Neutrophil (primary cell): ENCODE measurements around the gene TCF4.

Experiments
- H3K27ac ChIP-seq: fragments of 200-600 bp; sonication (generic); 2 replicates; pipeline ENCODE4 v1.5.1; 2016; ENCODE audit warnings: mild to moderate bottlenecking, moderate library complexity
- H3K27me3 ChIP-seq: fragments of 200-600 bp; sonication (generic); 2 replicates; pipeline ENCODE4 v1.6.0; 2016; ENCODE audit warnings: mild to moderate bottlenecking
- H3K36me3 ChIP-seq: fragments of 200-600 bp; sonication (generic); 2 replicates; pipeline ENCODE4 v1.5.1; 2017
- H3K4me1 ChIP-seq, 2 experiments: fragments of 200-600 bp in 1 of 2; sonication (generic) in 1 of 2; 1 replicate in 1 of 2; 2 replicates in 1 of 2; pipeline versions ENCODE4 v1.5.1 to v1.6.1; 2013 to 2016; ENCODE audit warnings: low read depth in 1 of 2, low read length in 1 of 2, mild to moderate bottlenecking in 1 of 2, moderate library complexity in 1 of 2; ENCODE audit not compliant: control insufficient read depth in 1 of 2, insufficient read depth in 1 of 2
- H3K4me3 ChIP-seq, 2 experiments: fragments of 200-600 bp in 1 of 2; sonication (generic) in 1 of 2; 1 replicate in 1 of 2; 2 replicates in 1 of 2; pipeline ENCODE4 v1.5.1; 2013 to 2016; ENCODE audit warnings: low read depth in 1 of 2, low read length in 1 of 2, mild to moderate bottlenecking in 1 of 2, moderate library complexity in 1 of 2
- H3K9me3 ChIP-seq: fragments of 200-600 bp; sonication (generic); 2 replicates; pipeline ENCODE4 v1.5.1; 2016
- TF ChIP-seq, protein P1 (sequence below): fragments of 200-600 bp; sonication (generic); IDR thresholded peaks from 2 replicates; pipeline ENCODE4 v1.5.1; 2016; ENCODE audit warnings: antibody characterized with exemption

Gene TCF4

DNA sequence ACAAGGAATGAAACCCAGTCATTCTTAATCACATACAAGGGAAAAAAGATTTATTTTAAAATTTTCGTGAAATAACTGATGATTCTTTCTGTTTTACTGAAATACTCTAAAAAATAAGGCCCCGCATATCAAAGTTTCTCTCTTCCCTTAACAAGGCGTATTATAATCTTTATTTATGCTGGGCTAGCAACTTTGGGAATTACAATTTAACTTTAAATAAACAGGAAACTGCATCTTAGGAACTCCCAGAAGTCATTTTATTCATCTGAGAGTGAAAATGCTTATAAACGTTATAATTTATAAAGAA is 166.7 kb downstream of the TCF4 start:
- no peak overlapping the region for H3K4me3 ChIP-seq
- H3K27me3 ChIP-seq, result no peaks in the 10 kb centered on the region
- peaks cover 5 to 6% of the 10 kb centered on the region in 2 experiments for H3K4me1 ChIP-seq
- no peaks in the 10 kb centered on the region for H3K9me3 ChIP-seq
- TF ChIP-seq, protein P1, sequence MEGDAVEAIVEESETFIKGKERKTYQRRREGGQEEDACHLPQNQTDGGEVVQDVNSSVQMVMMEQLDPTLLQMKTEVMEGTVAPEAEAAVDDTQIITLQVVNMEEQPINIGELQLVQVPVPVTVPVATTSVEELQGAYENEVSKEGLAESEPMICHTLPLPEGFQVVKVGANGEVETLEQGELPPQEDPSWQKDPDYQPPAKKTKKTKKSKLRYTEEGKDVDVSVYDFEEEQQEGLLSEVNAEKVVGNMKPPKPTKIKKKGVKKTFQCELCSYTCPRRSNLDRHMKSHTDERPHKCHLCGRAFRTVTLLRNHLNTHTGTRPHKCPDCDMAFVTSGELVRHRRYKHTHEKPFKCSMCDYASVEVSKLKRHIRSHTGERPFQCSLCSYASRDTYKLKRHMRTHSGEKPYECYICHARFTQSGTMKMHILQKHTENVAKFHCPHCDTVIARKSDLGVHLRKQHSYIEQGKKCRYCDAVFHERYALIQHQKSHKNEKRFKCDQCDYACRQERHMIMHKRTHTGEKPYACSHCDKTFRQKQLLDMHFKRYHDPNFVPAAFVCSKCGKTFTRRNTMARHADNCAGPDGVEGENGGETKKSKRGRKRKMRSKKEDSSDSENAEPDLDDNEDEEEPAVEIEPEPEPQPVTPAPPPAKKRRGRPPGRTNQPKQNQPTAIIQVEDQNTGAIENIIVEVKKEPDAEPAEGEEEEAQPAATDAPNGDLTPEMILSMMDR, result no peak
- no peak overlapping the region for H3K27ac ChIP-seq
- no peaks in the 10 kb centered on the region for H3K36me3 ChIP-seq

DNA sequence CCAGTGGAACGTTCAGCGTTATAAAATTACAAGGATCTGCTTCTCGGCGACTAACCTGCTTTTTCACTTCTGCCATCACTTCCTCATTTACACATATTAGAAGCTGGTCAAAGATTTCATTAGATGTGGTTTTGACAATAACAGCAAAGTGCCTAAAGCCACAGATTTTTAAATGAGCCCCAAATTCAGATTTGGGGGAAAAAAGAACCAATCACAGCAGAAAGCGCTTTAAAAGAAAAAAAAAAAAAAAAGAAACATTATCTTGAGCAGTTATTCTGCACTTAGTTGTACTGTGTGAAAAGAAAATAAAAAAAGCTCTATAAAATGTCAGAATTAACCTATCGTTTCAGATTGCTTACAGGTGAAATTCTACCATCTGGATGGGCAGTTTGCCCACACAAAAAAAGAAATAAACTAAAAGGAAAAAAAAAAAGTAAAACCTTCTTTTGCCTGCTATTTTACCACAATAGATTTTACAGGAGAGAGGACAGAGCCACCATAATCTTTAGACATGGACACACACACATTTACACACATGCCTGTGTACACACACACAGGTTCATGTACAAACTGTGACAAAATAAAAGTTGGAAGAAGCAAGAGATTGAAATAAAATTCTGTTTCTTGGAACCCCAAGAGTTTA is 167.2 kb downstream of the TCF4 start:
- H3K9me3 ChIP-seq, result no peaks in the 10 kb centered on the region
- no peaks in the 10 kb centered on the region for H3K27me3 ChIP-seq
- no peak overlapping the region for H3K27ac ChIP-seq
- H3K4me1 ChIP-seq, result peaks cover 5 to 6% of the 10 kb centered on the region in 2 experiments
- no peak overlapping the region for H3K4me3 ChIP-seq
- H3K36me3 ChIP-seq, result no peaks in the 10 kb centered on the region
- TF ChIP-seq, protein P1, result no peak

DNA sequence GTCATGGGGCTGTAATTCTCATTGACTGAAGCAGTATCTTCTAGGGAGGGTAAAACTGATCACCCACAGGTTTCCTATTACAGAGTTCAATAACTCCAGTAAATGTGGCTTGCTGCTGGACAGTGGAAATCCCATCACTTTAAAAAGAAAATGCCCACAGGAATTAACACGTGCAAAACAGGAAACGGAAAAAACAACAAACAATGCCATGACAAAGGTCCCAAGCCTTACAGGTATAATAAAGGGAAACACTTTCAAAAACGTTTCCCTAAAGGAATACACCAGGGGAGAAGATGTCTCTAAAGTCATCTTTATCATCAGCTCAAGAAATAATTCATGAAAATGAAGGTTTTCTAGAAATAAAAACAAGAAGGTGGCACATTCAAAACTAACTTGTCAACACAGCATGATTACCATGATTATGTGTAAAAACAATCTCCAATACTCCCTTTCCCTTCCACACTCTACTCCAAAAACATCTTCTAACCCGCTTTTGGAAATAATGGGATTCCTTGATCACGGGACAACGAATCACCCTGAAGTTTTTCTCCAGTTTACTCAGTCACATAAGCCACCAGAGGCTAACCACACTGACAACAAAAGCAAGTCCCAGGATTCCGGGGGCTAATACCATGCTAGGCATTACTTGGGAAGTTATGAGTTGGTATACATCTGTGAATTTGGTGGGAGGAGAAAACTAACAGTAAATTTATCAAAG is 167.9 kb downstream of the TCF4 start:
- no peaks in the 10 kb centered on the region for H3K36me3 ChIP-seq
- no peaks in the 10 kb centered on the region for H3K27me3 ChIP-seq
- H3K9me3 ChIP-seq, result no peaks in the 10 kb centered on the region
- TF ChIP-seq, protein P1, result no peak
- H3K4me1 ChIP-seq, result peaks cover 5 to 6% of the 10 kb centered on the region in 2 experiments
- H3K27ac ChIP-seq, result no peak overlapping the region
- H3K4me3 ChIP-seq, result no peak overlapping the region

DNA sequence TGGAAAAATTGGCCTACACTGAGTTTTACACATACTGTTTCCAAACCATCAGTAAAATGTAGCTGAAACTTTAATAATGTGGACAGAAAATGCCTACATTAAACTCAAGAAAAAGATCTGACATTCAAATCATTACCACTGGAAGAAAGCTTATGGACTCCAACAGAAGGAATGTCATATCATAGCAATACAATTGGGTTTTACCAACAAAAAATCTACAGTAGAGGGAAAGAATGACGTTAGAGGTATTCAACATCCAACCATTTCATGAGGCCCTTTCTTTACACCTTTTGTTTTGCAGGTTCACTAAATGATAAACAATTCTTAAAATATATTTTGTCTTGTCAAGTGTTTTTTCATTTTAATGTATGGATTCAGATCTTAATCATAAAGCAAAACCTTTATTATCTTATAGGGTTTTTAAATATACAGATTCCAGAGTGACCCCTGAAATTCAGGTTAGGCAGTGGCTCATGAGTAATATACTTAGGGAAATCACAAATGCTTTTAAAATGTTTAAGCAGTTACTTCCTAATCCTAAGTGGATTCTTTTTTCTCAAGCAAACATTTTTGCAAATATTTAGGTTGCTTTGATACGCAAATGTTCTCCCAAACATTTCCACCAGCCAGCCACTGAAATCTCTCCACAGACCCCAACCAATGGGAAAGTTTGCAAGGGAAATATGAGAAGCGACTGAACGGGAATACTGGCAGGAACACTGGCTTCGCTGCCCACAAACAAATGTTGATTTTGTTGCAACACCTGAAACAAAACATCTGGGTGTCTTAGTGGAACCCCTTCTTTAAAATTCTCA is 168.7 kb downstream of the TCF4 start:
- H3K27ac ChIP-seq, result no peak overlapping the region
- H3K27me3 ChIP-seq, result no peaks in the 10 kb centered on the region
- H3K4me3 ChIP-seq, result no peak overlapping the region
- TF ChIP-seq, protein P1, result no peak
- peaks cover 5 to 6% of the 10 kb centered on the region in 2 experiments for H3K4me1 ChIP-seq
- no peaks in the 10 kb centered on the region for H3K36me3 ChIP-seq
- no peaks in the 10 kb centered on the region for H3K9me3 ChIP-seq

DNA sequence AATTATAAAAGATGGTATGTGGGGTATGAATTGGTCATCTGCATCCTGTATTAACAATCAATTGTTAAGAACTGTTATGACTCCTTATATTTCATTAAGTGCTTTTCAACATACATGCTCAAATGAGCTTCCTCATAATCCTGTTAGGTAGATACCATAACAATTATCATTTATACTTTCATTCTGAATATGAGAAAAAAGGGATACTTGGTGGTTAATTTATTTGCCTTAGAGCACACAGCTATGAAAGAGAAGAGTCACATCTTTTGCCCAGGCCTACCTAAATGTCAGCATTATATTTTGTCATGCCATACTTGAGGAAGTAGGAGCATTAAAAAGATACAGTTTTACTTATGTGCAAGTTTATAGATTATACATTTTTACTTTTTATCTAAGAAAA is 169.6 kb downstream of the TCF4 start:
- H3K9me3 ChIP-seq, result no peaks in the 10 kb centered on the region
- no peak overlapping the region for H3K4me3 ChIP-seq
- H3K27me3 ChIP-seq, result no peaks in the 10 kb centered on the region
- H3K27ac ChIP-seq, result no peak overlapping the region
- H3K36me3 ChIP-seq, result no peaks in the 10 kb centered on the region
- peaks cover 5 to 6% of the 10 kb centered on the region in 2 experiments for H3K4me1 ChIP-seq
- TF ChIP-seq, protein P1, result no peak
